ENCODE results near the gene SCFD1.

SCFD1 gene

DNA sequence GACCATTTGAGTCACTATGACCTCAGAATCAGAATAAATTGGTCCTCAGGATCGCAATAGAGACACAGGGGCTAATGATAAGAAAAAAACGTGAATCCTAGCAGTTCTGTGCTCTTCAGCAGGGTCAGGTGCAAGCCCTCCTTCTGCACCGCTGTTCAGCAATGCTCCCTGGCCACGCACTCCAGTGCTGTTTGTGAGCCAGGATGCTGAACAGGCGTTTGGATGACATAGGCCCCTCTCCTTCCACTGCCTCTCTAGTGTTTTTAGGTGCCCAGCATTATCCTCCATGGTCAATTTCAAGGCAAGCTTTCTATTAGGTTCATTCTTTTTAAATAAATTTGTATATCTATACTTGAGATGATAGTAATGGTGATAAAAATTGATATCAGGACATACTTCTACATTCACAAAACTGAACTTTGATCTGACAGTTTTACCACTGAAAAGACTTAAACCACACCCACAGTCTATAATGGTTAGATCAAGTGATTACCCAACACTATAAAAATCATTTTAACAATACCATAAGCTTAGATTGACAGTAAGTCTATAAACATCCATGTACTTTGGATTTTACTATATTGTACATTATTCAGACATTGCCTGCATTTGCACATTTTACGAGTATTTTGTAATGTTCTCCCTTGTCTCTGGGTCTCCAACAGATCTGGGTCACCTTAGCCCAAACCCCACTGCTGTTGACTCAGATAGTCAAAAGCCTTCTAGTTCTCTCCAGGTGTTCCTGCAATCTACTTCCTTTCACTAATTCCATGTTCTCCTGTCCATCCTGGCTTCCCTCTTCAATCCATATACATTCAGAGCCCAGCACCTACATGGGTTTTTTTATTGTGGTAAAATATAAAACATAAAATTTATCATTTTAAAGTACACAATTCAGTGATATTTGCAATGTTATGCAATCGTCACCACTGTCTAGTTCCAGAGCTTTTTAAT lies 137.3 kb downstream of the SCFD1 start:
- no peak for DNase-seq

DNA sequence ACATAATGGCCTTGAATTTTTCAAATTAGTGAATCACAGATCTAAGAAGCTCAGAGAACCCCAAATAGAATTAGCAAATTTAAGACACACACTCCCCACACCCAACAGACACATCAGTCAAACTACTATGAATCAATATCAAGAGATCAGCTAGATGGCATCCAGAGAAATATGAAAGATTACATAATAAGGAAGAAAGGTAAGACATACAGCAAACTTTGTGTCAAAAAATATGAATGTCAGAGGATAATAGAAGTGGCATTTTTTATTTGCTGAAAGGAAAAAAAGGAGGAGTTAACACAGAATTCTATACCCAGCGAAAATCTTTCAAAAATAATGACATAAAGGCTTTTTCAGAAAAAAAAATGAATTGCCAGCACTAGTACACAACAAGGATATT lies 141.8 kb downstream of the SCFD1 start:
- DNase-seq: no peak

DNA sequence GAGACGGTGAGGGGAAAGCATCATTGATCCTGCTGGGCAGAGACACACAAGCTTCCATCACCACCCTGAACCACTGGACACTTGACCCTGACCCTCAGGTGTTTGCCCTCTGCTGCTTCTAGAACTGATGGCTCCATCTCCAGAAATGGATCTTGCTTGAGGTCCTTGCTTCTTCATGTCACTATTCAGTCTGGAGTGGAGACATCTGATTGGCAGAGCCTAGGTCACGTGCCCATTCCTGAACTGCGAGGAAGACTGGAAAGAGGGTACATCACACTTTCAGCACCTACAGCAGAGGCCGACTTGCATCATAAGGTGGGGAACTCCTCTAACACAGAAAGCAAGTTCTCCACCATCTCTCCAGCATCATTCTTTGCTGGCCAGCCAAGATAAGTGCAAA lies 145.5 kb downstream of the SCFD1 start:
- no peak for DNase-seq

DNA sequence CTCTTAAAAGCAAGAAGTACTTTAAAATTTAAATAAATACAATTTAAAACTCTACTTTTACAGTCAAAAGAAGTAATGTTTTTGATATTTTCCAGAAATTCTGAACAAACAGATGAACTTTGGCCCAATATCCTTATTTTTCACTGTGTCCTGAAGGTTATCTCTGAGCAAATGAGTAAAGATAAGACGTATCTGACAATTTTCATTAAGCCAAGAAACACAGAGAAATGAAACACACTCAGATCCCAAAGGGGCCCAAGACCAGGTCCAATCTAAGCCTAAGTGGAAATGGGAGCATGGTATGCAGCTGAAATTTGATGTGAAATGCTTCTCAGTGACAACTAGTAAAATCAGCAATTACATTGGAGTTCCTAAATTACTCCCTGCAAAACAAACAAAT lies 146.7 kb downstream of the SCFD1 start:
- no peak for DNase-seq

DNA sequence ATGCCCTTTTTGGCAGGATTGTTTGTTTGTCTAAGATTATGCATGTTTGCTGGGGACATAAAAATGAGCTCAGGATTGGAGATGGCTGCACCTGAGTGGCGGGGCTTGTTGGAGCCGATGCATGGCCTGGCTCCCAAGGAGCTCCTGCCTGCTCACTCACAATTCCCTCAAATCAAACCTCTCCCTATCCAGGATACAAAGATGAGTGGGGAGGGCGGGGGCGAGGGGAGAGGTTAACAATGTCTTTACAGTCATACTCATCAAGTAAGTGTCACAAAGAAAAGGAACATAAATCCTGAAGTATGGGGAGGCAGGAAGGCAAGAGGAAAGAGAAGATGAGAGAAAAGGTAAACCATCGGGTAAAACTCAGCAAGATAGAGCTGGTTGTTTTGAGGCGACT lies 148.3 kb downstream of the SCFD1 start:
- DNase-seq: no peak

DNA sequence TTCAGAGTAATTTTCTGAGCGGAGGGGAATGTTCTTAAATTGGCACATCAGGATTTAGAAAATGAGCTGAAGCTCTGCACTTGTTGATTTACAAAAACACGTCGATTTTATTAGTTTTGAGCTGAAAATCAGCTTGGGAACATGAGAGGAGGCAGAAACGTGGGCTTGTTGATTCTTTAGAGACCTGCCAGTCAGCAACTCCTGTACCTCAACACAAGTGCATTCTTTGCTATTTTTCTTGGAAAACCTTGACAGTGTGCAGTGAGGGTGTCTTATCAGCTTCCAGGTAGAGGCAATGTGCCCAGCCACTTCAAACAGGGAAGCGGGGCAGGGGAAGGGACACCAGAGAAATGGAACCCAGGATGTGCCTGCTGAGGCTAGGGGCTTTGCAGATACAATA lies 149.5 kb downstream of the SCFD1 start:
- DNase-seq: no peak

DNA sequence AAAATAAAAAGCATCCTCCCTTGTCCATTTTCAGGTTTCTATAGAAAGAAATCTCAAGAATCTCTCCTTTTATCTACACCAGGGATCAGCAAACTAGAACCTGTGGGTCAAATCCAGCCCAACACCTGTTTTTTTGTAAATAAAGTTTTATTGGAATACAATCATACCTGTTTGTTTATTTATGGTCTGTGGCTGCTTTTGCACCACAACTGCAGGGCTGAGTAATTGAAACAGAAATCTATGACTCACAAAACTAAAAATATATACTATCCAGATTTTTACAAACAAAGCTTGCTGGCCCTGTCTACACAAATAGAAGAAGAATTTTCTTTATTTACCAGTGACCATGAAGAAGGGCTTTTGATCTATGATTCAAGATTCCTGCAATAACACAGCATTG lies 157.1 kb downstream of the SCFD1 start:
- no peak for DNase-seq
